HepG2 (cell line): ENCODE results near the gene VEZT. TPM values are rescaled to one million over a fixed set of nuclear protein-coding genes. Genes with fewer than 3 reads are reported as not detected.

Experiments used
- ARNT2 ChIP-seq: sonication (generic); formaldehyde crosslinking; IDR thresholded peaks from 2 replicates; pipeline ENCODE4 v1.8.0; 2022; ENCODE audit warnings: mild to moderate bottlenecking, low read depth, missing genetic modification reagents, moderate library complexity
- BRD4 ChIP-seq: sonication (generic); formaldehyde crosslinking; IDR thresholded peaks from 2 replicates; pipeline ENCODE4 v1.4.0; 2020; ENCODE audit warnings: missing genetic modification reagents
- ELK4 ChIP-seq: sonication (generic); formaldehyde crosslinking; IDR thresholded peaks from 2 replicates; pipeline ENCODE4 v1.9.0; 2021; ENCODE audit warnings: missing genetic modification reagents, borderline replicate concordance
- FOXO1 ChIP-seq: sonication (generic); formaldehyde crosslinking; IDR thresholded peaks from 2 replicates; pipeline ENCODE4 v1.4.0; 2020; ENCODE audit warnings: missing genetic modification reagents
- GTF3A ChIP-seq: sonication (generic); formaldehyde crosslinking; conservative IDR thresholded peaks from 2 replicates; pipeline ENCODE4 v1.4.0; 2020; ENCODE audit warnings: mild to moderate bottlenecking, missing genetic modification reagents
- HIC2 ChIP-seq: sonication (generic); formaldehyde crosslinking; IDR thresholded peaks from 2 replicates; pipeline ENCODE4 v1.9.0; 2022; ENCODE audit warnings: low read depth, missing genetic modification reagents
- HOXA3 ChIP-seq: sonication (generic); formaldehyde crosslinking; IDR thresholded peaks from 2 replicates; pipeline ENCODE4 v1.5.0; 2020; ENCODE audit warnings: missing genetic modification reagents
- KDM6A ChIP-seq: IDR thresholded peaks from 2 replicates; pipeline ENCODE4 v1.6.1; 2016; ENCODE audit warnings: low read depth
- KMT2B ChIP-seq: IDR thresholded peaks from 2 replicates; pipeline ENCODE4 v1.6.1; 2016; ENCODE audit warnings: missing genetic modification reagents, missing compliant biosample characterization
- MIXL1 ChIP-seq: IDR thresholded peaks from 2 replicates; pipeline ENCODE4 v1.6.1; 2016
- NR3C1 ChIP-seq: sonication (generic); formaldehyde crosslinking; IDR thresholded peaks from 2 replicates; pipeline ENCODE4 v1.4.0; 2020; ENCODE audit warnings: missing genetic modification reagents
- PCBP1 ChIP-seq: fragments of 200-400 bp; formaldehyde crosslinking; IDR thresholded peaks from 2 replicates; pipeline ENCODE4 v1.6.1; 2017; ENCODE audit warnings: mild to moderate bottlenecking, low read depth, low read length, borderline replicate concordance
- POLR2A ChIP-seq, 2 experiments: IDR thresholded peaks; 2 replicates each; pipeline ENCODE4 v1.6.1; 2011; ENCODE audit warnings: low read depth in 2 of 2, low read length in 2 of 2, mild to moderate bottlenecking in 1 of 2, moderate library complexity in 1 of 2; ENCODE audit not compliant: insufficient read depth in 1 of 2
- PPARG ChIP-seq: conservative IDR thresholded peaks from 2 replicates; pipeline ENCODE4 v1.6.1; 2016; ENCODE audit warnings: missing biosample characterization, missing genetic modification reagents
- ZFP91 ChIP-seq: sonication (generic); formaldehyde crosslinking; IDR thresholded peaks from 2 replicates; pipeline ENCODE4 v1.9.0; 2022; ENCODE audit warnings: missing genetic modification reagents, mild to moderate bottlenecking, borderline replicate concordance
- ZNF792 ChIP-seq: IDR thresholded peaks from 2 replicates; pipeline ENCODE4 v1.6.1; 2016
- polyA plus RNA-seq, 8 experiments: library from polyadenylated mRNA; depleted of rRNA in 3 of 8; stranded (reverse) in 7 of 8; unstranded in 1 of 8; fragments of >200 nt; fragmentation: Illumina TruSeq in 4 of 8; extraction: Trizol in 4 of 8; gene quantifications; 2 replicates each; pipeline versions ENCODE4 v1.2.1 to v1.2.3, GENCODE V29; 2011 to 2016; ENCODE audit warnings: low read depth in 4 of 8, missing spikeins in 1 of 8, mixed read lengths in 1 of 8; ENCODE audit not compliant: insufficient read depth in 1 of 8
- total RNA-seq, 5 experiments: library from RNA; depleted of rRNA; stranded (reverse); fragments of >200 nt; fragmentation: Illumina TruSeq; extraction: Trizol; gene quantifications; 2 replicates each; pipeline ENCODE4 v1.2.3, GENCODE V29; 2016; ENCODE audit warnings: low read depth in 1 of 5
- TF ChIP-seq, protein P1 (sequence below): sonication (generic); formaldehyde crosslinking; IDR thresholded peaks from 2 replicates; pipeline ENCODE4 v1.4.0; 2020; ENCODE audit warnings: missing genetic modification reagents, borderline replicate concordance
- TF ChIP-seq, protein P2 (sequence below): IDR thresholded peaks from 2 replicates; pipeline ENCODE4 v1.6.1; 2016; ENCODE audit warnings: low read depth, borderline replicate concordance
- TF ChIP-seq, protein P3 (sequence below): fragments of 450-650 bp; IDR thresholded peaks from 2 replicates; pipeline ENCODE4 v1.6.1; 2017

VEZT gene
- total and polyA plus RNA-seq, 2 of the 13 experiments (the other 11 are each of a cell fraction or from before 2014, with no cell fraction given), result 35.5 to 51.6 TPM

DNA sequence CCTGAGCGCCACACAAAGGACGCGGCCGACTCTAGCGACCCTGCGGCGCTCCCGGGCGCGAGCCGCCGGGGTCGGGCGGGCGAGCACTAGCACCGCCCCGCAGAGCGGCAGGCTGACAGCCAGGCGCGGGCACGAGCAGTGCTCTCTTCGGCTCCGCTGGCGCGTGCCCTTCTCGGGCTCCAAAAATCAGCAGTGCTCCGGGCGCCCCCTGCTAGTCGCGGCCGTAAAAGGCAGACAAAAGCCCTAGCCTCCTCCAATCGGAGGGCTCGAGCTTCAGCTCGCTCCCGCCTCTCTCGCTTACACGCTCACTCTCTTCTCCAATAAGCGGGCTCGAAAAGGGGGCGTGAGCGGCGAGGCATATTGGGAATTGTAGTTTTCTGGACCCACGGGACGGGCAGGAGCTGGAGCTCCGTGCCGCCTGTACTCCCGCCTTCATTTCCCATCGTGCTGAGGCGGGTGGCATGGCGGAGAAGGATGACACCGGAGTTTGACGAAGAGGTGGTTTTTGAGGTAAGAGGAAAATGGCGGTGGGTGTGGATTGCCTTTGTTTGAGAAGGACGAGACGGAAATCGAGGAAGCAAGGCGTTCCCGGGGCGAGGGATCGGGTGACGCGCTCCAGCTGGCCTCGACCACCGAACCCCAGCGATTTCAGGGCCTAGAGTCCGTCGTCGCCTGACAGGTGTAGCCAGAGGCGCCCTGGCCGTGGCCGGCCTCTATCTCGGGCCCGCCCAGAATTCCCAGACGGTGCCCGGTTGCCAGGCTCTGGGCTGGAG is at the start of gene VEZT, which contains the start of gene FGD6 (continued):
- TF ChIP-seq, protein P1, sequence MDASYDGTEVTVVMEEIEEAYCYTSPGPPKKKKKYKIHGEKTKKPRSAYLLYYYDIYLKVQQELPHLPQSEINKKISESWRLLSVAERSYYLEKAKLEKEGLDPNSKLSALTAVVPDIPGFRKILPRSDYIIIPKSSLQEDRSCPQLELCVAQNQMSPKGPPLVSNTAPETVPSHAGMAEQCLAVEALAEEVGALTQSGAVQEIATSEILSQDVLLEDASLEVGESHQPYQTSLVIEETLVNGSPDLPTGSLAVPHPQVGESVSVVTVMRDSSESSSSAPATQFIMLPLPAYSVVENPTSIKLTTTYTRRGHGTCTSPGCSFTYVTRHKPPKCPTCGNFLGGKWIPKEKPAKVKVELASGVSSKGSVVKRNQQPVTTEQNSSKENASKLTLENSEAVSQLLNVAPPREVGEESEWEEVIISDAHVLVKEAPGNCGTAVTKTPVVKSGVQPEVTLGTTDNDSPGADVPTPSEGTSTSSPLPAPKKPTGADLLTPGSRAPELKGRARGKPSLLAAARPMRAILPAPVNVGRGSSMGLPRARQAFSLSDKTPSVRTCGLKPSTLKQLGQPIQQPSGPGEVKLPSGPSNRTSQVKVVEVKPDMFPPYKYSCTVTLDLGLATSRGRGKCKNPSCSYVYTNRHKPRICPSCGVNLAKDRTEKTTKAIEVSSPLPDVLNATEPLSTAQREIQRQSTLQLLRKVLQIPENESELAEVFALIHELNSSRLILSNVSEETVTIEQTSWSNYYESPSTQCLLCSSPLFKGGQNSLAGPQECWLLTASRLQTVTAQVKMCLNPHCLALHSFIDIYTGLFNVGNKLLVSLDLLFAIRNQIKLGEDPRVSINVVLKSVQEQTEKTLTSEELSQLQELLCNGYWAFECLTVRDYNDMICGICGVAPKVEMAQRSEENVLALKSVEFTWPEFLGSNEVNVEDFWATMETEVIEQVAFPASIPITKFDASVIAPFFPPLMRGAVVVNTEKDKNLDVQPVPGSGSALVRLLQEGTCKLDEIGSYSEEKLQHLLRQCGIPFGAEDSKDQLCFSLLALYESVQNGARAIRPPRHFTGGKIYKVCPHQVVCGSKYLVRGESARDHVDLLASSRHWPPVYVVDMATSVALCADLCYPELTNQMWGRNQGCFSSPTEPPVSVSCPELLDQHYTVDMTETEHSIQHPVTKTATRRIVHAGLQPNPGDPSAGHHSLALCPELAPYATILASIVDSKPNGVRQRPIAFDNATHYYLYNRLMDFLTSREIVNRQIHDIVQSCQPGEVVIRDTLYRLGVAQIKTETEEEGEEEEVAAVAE (CRISPR knock-in tag), result peak; percentile 99
- TF ChIP-seq, protein P2, sequence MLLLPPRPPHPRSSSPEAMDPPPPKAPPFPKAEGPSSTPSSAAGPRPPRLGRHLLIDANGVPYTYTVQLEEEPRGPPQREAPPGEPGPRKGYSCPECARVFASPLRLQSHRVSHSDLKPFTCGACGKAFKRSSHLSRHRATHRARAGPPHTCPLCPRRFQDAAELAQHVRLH (CRISPR knock-in tag), result peak; percentile 69
- TF ChIP-seq ARNT2 (CRISPR knock-in tag), result peak; percentile 83
- peak; percentile 68; the same call in 1 of the 2 replicates for TF ChIP-seq ZNF792
- 0 out of 2 replicates have a peak, but pooled peaks have one; percentile 34 for TF ChIP-seq MIXL1
- peak; percentile 86 for TF ChIP-seq KMT2B (CRISPR knock-in tag)
- peak; percentile 78 to 79 for TF ChIP-seq POLR2A (IDR thresholded peaks at IDR 0.05; ENCODE audit: insufficient read depth in 1 of 2, low read depth in 2 of 2, low read length in 2 of 2)
- no peak for TF ChIP-seq ELK4 (CRISPR knock-in tag)
- TF ChIP-seq NR3C1 (CRISPR knock-in tag), result no peak
- peak; percentile 86; the same call in 1 of the 2 replicates for TF ChIP-seq ZFP91 (CRISPR knock-in tag)
- peak; percentile 70 for TF ChIP-seq HIC2 (CRISPR knock-in tag)
- peak; percentile 50; the same call in 1 of the 2 replicates for TF ChIP-seq BRD4 (CRISPR knock-in tag)
- TF ChIP-seq GTF3A (CRISPR knock-in tag), result no peak
- peak; percentile 95 for TF ChIP-seq HOXA3 (CRISPR knock-in tag)
- peak; percentile 34; the same call in 1 of the 2 replicates for TF ChIP-seq PPARG (CRISPR knock-in tag)
- 0 out of 2 replicates have a peak, but pooled peaks have one; percentile 12 for TF ChIP-seq FOXO1
- TF ChIP-seq, protein P3, sequence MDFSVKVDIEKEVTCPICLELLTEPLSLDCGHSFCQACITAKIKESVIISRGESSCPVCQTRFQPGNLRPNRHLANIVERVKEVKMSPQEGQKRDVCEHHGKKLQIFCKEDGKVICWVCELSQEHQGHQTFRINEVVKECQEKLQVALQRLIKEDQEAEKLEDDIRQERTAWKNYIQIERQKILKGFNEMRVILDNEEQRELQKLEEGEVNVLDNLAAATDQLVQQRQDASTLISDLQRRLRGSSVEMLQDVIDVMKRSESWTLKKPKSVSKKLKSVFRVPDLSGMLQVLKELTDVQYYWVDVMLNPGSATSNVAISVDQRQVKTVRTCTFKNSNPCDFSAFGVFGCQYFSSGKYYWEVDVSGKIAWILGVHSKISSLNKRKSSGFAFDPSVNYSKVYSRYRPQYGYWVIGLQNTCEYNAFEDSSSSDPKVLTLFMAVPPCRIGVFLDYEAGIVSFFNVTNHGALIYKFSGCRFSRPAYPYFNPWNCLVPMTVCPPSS, result no peak
- peak; percentile 55; the same call in 1 of the 2 replicates for TF ChIP-seq PCBP1
- no peak for TF ChIP-seq KDM6A
